PFSK-1 (cell line): ENCODE data around the gene SMAD3.

Source experiments
- FOXP2 ChIP-seq: optimal IDR thresholded peaks from 2 replicates; pipeline ENCODE3; 2011; ENCODE audit warnings: borderline replicate concordance, control low read depth, inconsistent platforms; ENCODE audit not compliant: insufficient read depth; ENCODE audit errors: extremely low read length, extremely low read depth
- POLR2AphosphoS5 ChIP-seq: IDR thresholded peaks from 2 replicates; pipeline ENCODE4 v1.6.1; 2012; ENCODE audit warnings: low read depth, mild to moderate bottlenecking, control low read depth, low read length, moderate library complexity
- SIN3A ChIP-seq: IDR thresholded peaks from 2 replicates; pipeline ENCODE4 v1.6.1; 2012; ENCODE audit warnings: mild to moderate bottlenecking, low read length, moderate library complexity, borderline replicate concordance; ENCODE audit not compliant: insufficient read depth
- TAF1 ChIP-seq: IDR thresholded peaks from 2 replicates; pipeline ENCODE4 v1.6.1; 2012; ENCODE audit warnings: low read length, control low read depth, borderline replicate concordance; ENCODE audit not compliant: insufficient read depth
- TF ChIP-seq, protein P1 (sequence below), 2 experiments: IDR thresholded peaks; 2 replicates each; pipeline versions ENCODE4 v1.6.1 to v1.8.0; 2011 to 2012; ENCODE audit warnings: low read depth in 2 of 2, low read length in 2 of 2, control low read depth in 1 of 2, inconsistent platforms in 1 of 2, mild to moderate bottlenecking in 1 of 2, moderate library complexity in 1 of 2; ENCODE audit not compliant: insufficient read depth in 1 of 2

Gene SMAD3

DNA sequence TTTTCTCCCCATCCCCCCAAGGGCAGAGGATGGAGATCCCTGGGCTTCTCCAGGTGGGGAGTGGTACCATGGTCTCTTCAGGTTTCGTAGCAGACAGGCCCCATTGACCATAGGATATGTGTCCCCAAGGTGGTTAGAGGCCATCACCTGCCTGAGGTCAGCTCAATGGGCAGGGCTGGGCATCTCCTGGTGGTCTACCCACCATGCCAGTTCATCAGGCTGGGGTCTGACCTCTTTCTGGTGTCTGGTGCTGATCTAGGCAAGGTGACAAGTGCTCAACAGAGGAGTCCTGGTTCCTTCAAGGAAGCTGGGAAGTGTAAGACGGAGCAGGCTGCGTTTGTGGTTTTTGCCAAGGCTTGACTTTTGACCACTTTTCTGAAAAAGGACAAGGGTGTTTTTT is 71.4 kb downstream of the SMAD3 start:
- TF ChIP-seq, protein P1, sequence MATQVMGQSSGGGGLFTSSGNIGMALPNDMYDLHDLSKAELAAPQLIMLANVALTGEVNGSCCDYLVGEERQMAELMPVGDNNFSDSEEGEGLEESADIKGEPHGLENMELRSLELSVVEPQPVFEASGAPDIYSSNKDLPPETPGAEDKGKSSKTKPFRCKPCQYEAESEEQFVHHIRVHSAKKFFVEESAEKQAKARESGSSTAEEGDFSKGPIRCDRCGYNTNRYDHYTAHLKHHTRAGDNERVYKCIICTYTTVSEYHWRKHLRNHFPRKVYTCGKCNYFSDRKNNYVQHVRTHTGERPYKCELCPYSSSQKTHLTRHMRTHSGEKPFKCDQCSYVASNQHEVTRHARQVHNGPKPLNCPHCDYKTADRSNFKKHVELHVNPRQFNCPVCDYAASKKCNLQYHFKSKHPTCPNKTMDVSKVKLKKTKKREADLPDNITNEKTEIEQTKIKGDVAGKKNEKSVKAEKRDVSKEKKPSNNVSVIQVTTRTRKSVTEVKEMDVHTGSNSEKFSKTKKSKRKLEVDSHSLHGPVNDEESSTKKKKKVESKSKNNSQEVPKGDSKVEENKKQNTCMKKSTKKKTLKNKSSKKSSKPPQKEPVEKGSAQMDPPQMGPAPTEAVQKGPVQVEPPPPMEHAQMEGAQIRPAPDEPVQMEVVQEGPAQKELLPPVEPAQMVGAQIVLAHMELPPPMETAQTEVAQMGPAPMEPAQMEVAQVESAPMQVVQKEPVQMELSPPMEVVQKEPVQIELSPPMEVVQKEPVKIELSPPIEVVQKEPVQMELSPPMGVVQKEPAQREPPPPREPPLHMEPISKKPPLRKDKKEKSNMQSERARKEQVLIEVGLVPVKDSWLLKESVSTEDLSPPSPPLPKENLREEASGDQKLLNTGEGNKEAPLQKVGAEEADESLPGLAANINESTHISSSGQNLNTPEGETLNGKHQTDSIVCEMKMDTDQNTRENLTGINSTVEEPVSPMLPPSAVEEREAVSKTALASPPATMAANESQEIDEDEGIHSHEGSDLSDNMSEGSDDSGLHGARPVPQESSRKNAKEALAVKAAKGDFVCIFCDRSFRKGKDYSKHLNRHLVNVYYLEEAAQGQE (IDR thresholded peaks at IDR 0.05; ENCODE audit: insufficient read depth in 1 of 2, low read depth in 2 of 2, low read length in 2 of 2): no peak
- TF ChIP-seq TAF1 (no peak), FOXP2 (no peak), SIN3A (no peak), POLR2AphosphoS5 (no peak)

DNA sequence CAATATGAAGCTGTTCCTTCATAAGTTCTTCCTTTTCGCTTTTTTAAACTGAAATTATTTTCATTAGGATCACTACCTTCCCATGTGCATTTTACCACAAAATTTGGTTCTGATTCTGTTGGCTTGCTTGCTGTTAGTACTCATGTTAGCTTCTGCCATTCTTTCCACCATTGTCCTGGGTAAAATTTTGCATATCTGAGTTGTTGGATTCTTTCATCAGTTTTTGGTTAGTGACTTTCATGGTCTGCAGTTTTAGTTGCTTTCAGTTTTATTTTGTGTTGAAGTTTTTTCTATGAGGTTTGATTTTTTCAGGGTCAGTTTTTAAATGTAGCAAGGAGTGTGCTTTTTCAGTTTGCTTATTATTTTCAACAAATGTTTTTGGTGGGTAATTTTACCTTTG is 71.9 kb downstream of the SMAD3 start:
- TF ChIP-seq, protein P1 (IDR thresholded peaks at IDR 0.05; ENCODE audit: insufficient read depth in 1 of 2, low read depth in 2 of 2, low read length in 2 of 2): no peak
- TF ChIP-seq POLR2AphosphoS5 (no peak), FOXP2 (no peak), SIN3A (no peak), TAF1 (no peak)

DNA sequence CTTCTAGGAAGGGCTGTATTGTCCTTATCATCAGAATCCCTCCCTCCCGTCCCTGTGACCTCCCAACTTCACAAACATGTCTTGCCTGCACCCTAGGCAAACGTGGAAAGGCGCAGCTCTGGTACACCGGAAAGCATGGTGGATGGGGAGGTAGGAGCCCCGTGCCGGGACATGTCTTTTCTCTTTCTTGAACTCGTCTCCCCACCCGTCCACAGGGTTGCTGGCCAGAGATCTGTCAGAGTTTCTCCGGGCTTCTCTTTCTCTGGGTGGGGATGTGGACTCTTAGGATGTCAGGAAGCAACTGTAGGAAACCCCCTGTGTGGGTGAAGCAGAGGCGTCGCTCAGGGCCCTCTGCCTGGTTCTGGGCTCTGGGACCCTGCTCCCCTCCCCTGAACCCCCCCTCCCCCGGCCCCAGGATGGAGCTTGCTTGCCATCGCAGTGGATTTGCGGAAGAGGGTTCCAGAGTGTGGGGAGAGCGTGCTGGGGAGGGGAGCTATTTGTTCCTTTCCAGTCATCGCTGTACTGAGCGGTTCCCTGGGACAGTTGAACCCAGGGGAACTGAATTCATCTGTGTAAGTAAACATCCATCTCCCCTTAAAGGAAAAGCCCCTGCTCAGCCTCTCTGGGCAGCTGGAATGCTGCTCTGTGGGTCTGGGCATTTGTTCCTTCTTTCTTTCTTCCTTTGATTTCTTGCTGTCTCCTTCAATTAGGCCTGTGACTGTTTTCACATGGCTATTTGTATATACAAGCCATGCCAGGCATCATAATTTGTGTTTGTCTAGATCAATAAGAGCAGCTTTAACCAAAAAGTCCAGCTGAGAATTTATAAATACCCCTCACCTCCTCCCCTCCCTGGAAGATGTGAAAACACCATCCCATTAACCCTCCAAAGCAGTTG is 72.8 kb downstream of the SMAD3 start:
- TF ChIP-seq, protein P1 (IDR thresholded peaks at IDR 0.05; ENCODE audit: insufficient read depth in 1 of 2, low read depth in 2 of 2, low read length in 2 of 2): no peak
- TF ChIP-seq FOXP2 (no peak), SIN3A (no peak)

DNA sequence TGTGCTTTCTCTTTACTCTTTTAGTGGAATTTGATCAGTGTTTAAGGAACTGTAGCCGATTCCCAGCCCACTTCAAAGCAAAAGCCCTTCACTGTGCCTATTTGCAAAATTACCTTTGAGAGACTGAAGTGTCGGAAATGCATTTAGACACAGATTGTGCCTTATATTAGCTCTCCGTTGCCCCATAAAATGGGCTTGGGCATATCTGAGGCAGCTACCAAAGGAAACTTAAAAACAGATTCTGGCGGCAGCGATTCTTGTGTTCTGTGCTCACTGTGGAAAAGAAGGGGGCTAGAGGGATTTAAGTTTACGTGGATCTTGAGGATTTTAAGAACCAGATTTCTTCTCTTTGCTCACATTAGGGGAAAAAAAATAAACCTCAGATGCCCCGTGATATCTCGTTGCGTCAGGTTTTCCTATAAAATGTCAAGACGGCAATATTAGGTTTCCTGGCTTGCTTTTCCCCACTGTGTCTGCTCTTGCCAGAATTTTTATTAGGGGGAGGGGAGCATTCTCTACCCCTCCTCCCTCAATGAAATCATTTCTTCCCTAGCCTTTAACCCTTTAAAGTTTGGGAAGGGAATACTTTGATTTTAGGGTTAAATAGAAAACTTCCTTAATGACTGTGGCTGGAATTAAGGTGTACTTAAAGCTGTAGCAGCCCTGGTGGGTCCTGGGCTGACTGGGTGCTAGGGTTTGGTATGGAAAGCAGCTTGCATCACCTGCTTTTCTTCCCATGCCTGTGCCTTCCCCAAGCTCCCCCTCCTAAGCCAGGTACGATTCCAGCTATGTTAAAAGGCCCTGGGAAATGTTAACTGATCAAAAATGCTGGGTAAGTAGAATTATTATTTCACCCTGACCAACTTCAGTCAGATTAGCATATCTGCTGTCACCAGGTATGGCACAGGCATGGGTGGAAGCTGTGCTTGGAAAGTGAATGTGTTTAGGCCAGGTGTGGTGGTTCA is 73.8 kb downstream of the SMAD3 start:
- no peak for TF ChIP-seq FOXP2
- TF ChIP-seq, protein P1 (IDR thresholded peaks at IDR 0.05; ENCODE audit: insufficient read depth in 1 of 2, low read depth in 2 of 2, low read length in 2 of 2): no peak
- no peak for TF ChIP-seq SIN3A
